Sigmoid colon (tissue), 4 donors: Measurements from ENCODE around the gene CA14.
A peak's percentile ranks its signal among the peaks of the same experiment; 100 is the strongest.

Experiments used
- CTCF ChIP-seq, 4 experiments: fragments of 450-650 bp in 3 of 4; fragments of 200-600 bp in 1 of 4; IDR thresholded peaks; one replicate each; pipeline ENCODE4 v1.5.1; 2016 to 2019; ENCODE audit warnings: antibody characterized with exemption in 4 of 4, mild to moderate bottlenecking in 3 of 4, moderate library complexity in 2 of 4
- EP300 ChIP-seq, 4 donors: sonication (generic); formaldehyde crosslinking; IDR thresholded peaks; one replicate each; pipeline ENCODE4 v1.6.1; 2017; ENCODE audit warnings: antibody characterized with exemption in 4 of 4
- POLR2AphosphoS5 ChIP-seq, 4 donors: sonication (generic); formaldehyde crosslinking; IDR thresholded peaks; one replicate each; pipeline ENCODE4 v1.6.1; 2017; ENCODE audit warnings: antibody characterized with exemption in 4 of 4

DNA sequence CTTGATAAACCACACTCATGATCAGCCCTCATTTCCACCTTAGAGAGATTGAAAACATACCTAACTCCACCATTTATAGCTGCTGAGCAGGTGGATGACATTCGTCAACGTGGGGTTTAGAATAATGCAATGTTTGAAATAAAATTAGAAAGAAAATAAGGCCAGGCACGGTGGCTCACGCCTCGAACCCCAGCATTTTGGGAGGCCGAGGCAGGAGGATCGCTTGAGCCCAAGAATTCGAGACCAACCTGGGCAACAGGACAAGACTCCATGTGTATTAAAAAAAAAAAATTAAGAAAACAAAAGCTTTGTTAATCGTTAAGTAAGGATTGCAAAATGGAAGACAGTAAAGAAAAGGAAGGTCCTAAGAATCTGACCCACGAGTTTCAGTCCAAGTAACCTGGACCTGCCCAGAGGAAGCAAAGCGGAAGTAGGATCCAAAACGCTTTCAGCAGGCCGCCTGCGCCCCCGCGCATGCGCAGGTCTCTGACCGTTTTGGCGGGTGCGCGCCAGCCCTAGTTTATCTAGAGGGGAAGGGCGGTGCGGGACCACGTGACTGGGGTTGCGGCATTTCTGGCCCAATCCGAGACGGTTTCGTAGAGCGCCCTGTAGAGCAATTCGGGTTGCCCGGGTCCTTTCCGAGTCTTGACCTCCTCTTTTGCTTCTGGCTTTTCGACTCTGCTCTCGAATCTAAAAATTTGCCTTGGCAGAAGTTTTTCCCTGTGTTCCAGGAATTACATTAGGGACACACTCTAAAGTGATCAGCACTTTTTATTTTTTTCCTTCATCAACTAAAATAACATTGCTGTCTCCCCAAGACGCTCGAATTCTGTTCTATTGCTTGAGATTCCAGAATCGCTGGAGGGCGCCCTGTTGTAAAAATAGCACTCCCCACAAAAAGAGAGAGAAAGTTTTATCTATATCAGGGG, 44.1 kb upstream of the CA14 start:
- peak in 1 of 4 experiments; percentile 14 for TF ChIP-seq CTCF (IDR thresholded peaks at IDR 0.05)
- peak; percentile 60 to 81 (median 75) for TF ChIP-seq POLR2AphosphoS5 (IDR thresholded peaks at IDR 0.05)
- TF ChIP-seq EP300 (IDR thresholded peaks at IDR 0.05) = no peak
